ENCODE measurements around the gene WDR26. TPM values are rescaled to one million over a fixed set of nuclear protein-coding genes. Genes with fewer than 3 reads are reported as not detected.
A peak's percentile ranks its signal among the peaks of the same experiment; 100 is the strongest.

The WDR26 gene
- total RNA-seq, 1 donor from 2014 or later, result 79.5 TPM

DNA sequence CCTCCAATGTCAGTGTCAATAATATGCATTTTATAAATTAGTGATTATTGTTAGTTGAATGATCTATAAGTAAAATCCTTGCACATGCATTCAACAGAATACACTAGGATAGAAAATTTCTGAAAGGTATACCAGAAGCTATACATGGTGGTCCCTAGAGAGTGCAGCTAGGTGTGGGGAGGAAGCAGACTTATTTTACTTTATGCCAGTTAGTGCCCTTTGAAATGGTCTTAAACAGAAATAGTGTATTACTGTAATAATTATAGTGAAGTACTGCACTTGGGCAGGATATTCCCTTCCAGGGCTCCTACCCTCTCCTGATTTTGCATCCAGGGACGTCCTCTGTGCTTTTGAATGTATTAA, 23.2 kb upstream of the WDR26 start:
- no peaks in the 10 kb centered on the region for H3K27me3 Mint-ChIP-seq (ENCODE audit: low read depth)
- no peaks in the 10 kb centered on the region for H3K36me3 Mint-ChIP-seq (ENCODE audit: low read depth)
- no peak for DNase-seq (ENCODE audit: low spot score)
- H3K4me3 Mint-ChIP-seq (ENCODE audit: unreplicated experiment), result no peak overlapping the region
- no peak overlapping the region for H3K27ac Mint-ChIP-seq (ENCODE audit: unreplicated experiment)
- TF ChIP-seq, protein P1, sequence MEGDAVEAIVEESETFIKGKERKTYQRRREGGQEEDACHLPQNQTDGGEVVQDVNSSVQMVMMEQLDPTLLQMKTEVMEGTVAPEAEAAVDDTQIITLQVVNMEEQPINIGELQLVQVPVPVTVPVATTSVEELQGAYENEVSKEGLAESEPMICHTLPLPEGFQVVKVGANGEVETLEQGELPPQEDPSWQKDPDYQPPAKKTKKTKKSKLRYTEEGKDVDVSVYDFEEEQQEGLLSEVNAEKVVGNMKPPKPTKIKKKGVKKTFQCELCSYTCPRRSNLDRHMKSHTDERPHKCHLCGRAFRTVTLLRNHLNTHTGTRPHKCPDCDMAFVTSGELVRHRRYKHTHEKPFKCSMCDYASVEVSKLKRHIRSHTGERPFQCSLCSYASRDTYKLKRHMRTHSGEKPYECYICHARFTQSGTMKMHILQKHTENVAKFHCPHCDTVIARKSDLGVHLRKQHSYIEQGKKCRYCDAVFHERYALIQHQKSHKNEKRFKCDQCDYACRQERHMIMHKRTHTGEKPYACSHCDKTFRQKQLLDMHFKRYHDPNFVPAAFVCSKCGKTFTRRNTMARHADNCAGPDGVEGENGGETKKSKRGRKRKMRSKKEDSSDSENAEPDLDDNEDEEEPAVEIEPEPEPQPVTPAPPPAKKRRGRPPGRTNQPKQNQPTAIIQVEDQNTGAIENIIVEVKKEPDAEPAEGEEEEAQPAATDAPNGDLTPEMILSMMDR (IDR thresholded peaks at IDR 0.05), result peak; percentile 56
- H3K4me1 Mint-ChIP-seq (ENCODE audit: low read depth), result peaks cover 14% of the 10 kb centered on the region
- H3K9me3 Mint-ChIP-seq (ENCODE audit: low read depth), result peaks cover 4% of the 10 kb centered on the region

DNA sequence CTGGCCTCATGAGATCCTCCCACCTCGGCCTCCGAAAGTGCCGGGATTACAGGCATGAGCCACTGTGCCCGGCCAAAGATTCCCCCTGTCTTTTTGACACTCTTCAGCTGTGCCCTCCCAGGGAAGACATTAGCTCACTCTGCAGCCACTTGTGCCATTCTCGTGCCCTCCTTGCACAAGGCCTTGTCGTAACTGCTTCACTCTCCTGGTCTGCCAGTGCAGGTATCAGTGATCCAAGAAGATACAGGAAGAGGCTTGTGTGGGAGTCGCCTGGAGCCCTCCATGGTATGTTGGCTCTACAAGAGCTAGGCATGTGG, 22.0 kb upstream of the WDR26 start:
- Mint-ChIP-seq H3K27me3 (ENCODE audit: low read depth) (no peaks in the 10 kb centered on the region), H3K36me3 (ENCODE audit: low read depth) (no peaks in the 10 kb centered on the region)
- no peak for DNase-seq (ENCODE audit: low spot score)

DNA sequence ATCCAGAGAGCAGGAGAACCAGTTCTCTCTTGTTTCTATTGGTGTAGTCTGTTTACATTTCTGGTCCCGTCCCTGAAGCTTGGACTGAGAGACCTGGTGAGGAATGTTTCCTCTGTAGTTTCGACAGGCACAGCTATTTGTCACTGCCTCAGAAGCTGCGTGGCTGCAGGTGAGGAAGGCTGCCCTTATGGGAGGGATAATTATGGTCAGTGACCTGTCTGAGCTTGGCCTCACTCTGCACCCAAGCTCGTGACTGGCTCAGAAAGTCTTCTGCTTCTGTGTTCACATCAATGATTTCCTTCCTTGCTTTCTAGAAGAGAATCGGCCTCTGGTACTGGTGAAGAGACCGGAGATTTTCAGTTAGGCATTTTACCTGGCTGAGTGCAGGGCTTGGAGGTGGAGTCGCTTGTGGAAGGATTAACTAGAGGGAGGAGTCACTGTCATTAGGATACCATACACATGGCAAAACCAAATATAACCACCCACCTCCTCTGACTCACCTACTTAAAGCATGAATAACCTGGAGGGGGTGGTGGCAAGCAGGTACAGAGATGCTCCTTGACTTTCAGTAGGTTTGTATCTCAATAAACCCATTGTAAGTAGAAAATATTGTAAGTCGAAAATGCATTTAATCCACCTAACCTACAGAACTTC, 19.9 kb upstream of the WDR26 start:
- Mint-ChIP-seq H3K36me3 (ENCODE audit: low read depth) (peaks cover 1% of the 10 kb centered on the region), H3K27ac (ENCODE audit: unreplicated experiment) (no peak overlapping the region), H3K27me3 (ENCODE audit: low read depth) (no peaks in the 10 kb centered on the region), H3K9me3 (ENCODE audit: low read depth) (no peaks in the 10 kb centered on the region), H3K4me1 (ENCODE audit: low read depth) (peaks cover 14% of the 10 kb centered on the region), H3K4me3 (ENCODE audit: unreplicated experiment) (no peak overlapping the region)
- DNase-seq (ENCODE audit: low spot score), result no peak
- TF ChIP-seq, protein P1 (IDR thresholded peaks at IDR 0.05), result no peak

More for the DNA sequence above, 22.0 kb upstream of the WDR26 start:
- peak overlapping the region; percentile 96 for H3K27ac Mint-ChIP-seq (ENCODE audit: unreplicated experiment)
- peak overlapping the region; percentile 29 for H3K4me3 Mint-ChIP-seq (ENCODE audit: unreplicated experiment)
- H3K4me1 Mint-ChIP-seq (ENCODE audit: low read depth), result peaks cover 14% of the 10 kb centered on the region
- H3K9me3 Mint-ChIP-seq (ENCODE audit: low read depth), result peaks cover 2% of the 10 kb centered on the region
- TF ChIP-seq, protein P1 (IDR thresholded peaks at IDR 0.05), result no peak

DNA sequence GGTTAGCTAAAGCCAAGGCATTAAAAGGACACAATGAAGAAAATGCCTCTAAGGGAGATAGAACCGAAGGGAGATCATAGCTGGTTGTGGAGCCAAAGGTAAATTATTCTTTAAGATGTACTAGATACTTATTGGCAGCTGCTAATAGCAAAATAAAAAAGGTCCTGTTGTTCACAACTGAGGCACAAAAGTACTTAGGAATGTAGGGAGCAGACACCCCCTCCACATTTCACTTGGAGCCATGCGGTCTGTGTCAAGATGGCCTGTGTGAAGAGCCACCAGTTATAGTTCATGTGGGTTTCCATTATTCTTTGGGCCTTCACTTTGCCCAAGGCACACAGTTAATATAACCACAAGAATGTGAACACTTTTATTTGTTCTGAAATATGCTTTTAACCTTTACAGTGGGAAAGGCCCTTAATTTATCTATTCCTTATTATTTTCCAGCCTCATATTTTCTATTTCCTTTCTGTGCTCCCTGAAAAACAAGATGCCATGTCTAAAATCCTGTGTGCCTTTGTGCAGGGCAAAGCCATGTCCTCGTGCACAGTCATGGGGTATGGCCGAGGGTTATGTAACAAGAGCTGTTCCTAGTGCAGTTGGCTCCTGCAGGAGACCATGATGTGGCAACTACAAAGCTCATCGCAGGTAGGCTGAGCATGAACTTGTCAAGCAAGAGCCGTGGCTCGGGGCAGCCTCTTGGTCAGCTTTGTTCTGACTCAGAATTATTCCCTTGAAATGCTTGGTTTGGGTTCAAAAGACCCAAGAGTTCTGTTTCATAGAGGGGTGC, 16.2 kb upstream of the WDR26 start:
- Mint-ChIP-seq H3K9me3 (ENCODE audit: low read depth) (no peaks in the 10 kb centered on the region), H3K4me1 (ENCODE audit: low read depth) (peaks cover 9% of the 10 kb centered on the region), H3K27ac (ENCODE audit: unreplicated experiment) (no peak overlapping the region), H3K36me3 (ENCODE audit: low read depth) (peaks cover 1% of the 10 kb centered on the region), H3K4me3 (ENCODE audit: unreplicated experiment) (no peak overlapping the region), H3K27me3 (ENCODE audit: low read depth) (no peaks in the 10 kb centered on the region)
- DNase-seq (ENCODE audit: low spot score), result no peak
- TF ChIP-seq, protein P1 (IDR thresholded peaks at IDR 0.05), result no peak

DNA sequence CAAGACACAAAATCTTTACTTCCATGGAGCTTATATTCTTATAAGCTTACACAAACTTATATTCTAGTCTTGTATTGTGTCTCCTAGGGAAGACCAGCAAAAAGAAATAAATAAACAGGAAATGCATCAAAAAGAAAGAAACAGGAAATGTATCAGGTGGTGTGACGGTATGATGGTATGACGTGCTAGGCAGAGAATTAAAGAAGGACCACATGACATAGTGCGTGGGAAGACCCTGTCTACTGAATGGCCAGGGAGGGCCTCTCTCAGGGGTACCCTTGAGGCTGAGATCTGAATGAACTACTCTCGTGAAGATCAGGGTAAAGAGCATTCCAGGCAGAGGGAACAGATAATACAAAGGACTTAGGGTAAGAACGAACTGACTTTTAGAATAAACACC, 15.6 kb upstream of the WDR26 start:
- peaks cover 1% of the 10 kb centered on the region for H3K36me3 Mint-ChIP-seq (ENCODE audit: low read depth)
- no peaks in the 10 kb centered on the region for H3K27me3 Mint-ChIP-seq (ENCODE audit: low read depth)
- DNase-seq (ENCODE audit: low spot score), result no peak
- no peaks in the 10 kb centered on the region for H3K9me3 Mint-ChIP-seq (ENCODE audit: low read depth)
- H3K27ac Mint-ChIP-seq (ENCODE audit: unreplicated experiment), result no peak overlapping the region
- no peak overlapping the region for H3K4me3 Mint-ChIP-seq (ENCODE audit: unreplicated experiment)
- TF ChIP-seq, protein P1 (IDR thresholded peaks at IDR 0.05), result no peak
- peaks cover 9% of the 10 kb centered on the region for H3K4me1 Mint-ChIP-seq (ENCODE audit: low read depth)

Data from chondrocyte (in vitro differentiated cells).